GM19438 (cell line): ENCODE results near the gene ZCCHC18.

Experiments used
- ATAC-seq: cut with Tn5 transposase; IDR thresholded peaks from one replicate; pipeline ENCODE4 v1.9.1; 2021; ENCODE audit warnings: low read depth; ENCODE audit not compliant: unreplicated experiment

ZCCHC18 gene

GRCh38 chrX:104130808-104131207, 18.5 kb downstream of the ZCCHC18 start:
- no peak for ATAC-seq

DNA sequence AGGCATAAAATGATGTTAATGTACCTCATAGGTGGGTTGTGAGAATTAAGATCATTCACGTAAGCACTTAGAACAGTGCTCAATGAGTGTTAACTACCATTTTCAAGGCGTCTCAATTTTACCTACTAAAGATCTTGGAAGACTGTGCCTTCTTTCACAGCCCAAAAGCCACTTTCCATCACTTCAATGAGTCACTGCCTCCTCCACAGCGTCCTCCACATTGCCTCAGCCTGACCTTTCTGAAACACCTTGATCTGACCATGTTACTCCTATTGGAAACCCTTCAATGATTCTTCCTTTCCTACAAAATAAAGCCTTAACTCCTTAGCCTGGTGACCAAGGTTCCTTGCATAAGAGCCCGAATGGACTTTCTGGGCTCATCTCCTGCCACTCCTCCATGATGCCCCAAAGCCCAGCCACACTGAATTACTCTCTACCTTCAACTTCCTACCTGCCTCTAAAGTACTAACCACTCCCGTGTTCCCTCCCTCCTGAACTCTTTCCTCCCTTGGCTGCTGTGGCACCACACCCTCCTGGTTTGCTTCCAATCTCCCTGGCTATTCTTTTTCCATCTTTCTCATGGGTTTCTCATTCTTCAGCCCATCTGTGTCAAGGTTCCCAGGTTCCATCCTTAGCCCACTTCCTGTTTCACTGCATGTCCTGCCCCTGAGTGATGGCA, 22.4 kb downstream of the ZCCHC18 start:
- ATAC-seq: no peak

DNA sequence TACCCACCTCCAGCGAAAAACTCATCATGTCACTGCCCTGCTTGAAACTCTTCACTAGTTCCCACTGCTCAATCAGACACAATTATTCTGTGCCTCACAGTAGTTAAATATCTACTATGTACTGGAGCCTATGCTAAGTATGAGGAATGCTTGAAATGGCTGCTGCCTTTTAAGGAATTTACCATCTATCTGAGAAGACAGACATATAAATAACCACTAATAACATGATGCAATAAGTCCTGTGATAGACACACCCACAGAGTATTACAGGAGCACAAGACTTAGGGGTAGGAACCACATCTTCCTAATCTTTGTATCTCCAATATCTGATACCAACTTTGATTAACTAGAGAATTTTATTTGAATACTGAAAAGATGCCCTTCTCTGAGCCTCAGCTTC, 23.4 kb downstream of the ZCCHC18 start:
- no peak for ATAC-seq

GRCh38 chrX:104136241-104137019, 24.1 kb downstream of the ZCCHC18 start:
- ATAC-seq: peak; percentile 88

DNA sequence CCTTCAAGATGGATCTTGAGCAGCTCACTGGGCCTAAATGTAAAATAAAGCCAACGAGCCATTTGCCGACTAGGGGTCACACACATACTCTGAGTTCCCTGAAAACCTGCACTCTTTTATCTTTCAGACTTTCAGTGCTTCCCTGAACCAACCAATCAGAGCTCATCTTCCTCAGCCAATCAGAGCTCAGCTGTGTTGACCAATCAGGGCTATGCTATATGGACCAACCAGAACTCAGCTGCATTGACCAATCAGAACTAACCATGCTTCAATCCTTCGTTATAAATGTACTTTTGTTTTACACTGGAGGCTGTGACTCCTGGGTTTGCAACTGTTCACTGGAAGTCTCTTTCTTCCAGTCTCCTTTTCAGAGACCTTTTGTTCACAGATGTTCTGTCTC, 25.2 kb downstream of the ZCCHC18 start:
- ATAC-seq: no peak

- ATAC-seq: no peak
These were observed 28.9 kb downstream of the ZCCHC18 start for GRCh38 chrX:104141087-104141760.

- no peak for ATAC-seq
These were observed 38.7 kb downstream of the ZCCHC18 start for GRCh38 chrX:104151037-104151436.

DNA sequence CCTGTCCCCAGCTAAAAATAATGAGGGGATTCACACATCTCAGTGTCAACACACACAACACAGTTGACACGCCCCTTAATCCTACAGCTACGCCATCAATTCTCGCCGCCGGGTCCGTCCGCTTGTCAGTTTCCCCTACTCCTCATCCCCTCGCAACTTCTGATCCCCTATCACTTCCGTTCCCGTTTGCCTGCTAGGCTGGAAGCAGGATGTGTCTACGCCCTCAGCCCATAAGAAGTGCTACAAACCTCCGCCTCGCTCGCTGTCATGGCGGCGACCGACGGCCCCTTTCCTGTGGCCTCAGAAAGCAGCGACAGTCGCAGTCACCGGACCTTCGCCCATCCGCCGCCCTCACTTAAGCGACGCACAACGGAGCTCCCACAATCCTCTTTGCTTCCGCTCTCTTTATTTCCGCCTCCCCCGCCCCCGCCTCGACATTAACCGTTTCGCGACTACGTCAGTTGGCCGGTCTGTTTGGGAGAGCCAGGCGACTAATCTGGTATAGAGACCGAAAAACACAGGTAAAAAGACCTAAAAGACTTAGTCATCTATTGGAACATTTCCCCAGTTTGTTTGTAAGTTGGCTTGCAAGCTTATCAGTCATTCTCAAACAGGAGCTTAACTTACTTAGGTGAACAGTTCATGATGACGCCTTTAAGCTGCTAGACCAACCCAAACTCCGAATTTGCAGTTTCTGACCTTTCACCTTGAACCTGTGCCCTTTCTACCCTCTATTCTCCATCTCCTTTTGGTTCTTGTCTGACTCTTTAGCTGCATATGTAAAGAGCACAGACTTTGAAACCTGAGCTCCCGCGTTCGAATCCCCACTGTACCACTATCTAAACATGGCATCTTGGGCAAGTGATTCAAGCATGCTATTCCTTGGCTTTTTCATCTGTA, 44.6 kb downstream of the ZCCHC18 start, which contains the start of gene SLC25A53:
Gene SLC25A53, minus strand, starts transcription at position 380 of the 900 bp plus-strand sequence. CDS start 51,752 bp downstream, outside the sequence.
- ATAC-seq: peak; percentile 96
